ENCODE measurements around the gene JUN. TPM values are rescaled to one million over a fixed set of nuclear protein-coding genes. Genes with fewer than 3 reads are reported as not detected.

JUN gene
- total and polyA plus RNA-seq, 2 of the 13 experiments (the other 11 are each of a cell fraction or from before 2014, with no cell fraction given): 18.2 to 22.3 TPM

DNA sequence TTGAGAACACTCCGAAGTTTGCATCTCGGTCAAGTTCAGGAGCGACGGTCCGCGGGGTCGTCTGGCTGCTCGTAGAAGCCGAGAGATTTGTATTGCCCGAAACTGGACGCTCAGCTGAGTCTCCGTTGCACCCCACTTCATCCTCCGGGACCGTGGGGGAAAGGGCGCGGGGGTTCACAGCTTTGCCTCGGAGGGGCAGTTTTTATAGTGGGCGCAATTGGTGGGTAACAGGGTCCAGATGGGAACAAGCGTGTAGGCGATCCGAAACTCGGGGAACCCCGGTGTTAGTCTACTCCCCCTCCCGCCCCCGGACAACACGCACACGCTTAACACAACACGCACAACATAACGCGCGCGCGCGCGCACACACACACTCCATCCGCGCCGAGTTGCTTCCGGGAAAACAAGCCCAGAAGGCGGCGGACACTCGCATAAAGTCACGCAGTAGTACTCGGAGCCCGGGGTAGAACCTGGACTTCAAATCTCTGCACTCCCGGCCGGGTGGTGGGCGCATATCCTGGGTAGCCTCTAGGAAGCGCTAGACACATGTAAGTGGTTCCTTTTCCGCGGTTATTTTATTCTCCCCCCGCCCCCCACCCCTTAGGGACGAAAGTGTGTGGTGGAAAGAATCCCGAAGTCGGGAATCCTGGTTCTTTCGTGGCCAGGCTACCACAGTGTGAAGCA, 1.1 kb upstream of the JUN start (continued):
- TF ChIP-seq, protein P1, sequence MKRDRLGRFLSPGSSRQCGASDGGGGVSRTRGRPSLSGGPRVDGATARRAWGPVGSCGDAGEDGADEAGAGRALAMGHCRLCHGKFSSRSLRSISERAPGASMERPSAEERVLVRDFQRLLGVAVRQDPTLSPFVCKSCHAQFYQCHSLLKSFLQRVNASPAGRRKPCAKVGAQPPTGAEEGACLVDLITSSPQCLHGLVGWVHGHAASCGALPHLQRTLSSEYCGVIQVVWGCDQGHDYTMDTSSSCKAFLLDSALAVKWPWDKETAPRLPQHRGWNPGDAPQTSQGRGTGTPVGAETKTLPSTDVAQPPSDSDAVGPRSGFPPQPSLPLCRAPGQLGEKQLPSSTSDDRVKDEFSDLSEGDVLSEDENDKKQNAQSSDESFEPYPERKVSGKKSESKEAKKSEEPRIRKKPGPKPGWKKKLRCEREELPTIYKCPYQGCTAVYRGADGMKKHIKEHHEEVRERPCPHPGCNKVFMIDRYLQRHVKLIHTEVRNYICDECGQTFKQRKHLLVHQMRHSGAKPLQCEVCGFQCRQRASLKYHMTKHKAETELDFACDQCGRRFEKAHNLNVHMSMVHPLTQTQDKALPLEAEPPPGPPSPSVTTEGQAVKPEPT (CRISPR knock-in tag; IDR thresholded peaks at IDR 0.05; ENCODE audit: low read depth): peak; percentile 97; the same call in 1 of the 2 replicates
- no peak for TF ChIP-seq DRAP1 (CRISPR knock-in tag; IDR thresholded peaks at IDR 0.05)
- TF ChIP-seq ZNF530 (CRISPR knock-in tag; IDR thresholded peaks at IDR 0.05; ENCODE audit: low read depth): no peak
- TF ChIP-seq BRCA1 (CRISPR knock-in tag; IDR thresholded peaks at IDR 0.05): no peak
- TF ChIP-seq HNRNPL (IDR thresholded peaks at IDR 0.05; ENCODE audit: low read depth, low read length): no peak
- no peak for TF ChIP-seq U2AF2 (IDR thresholded peaks at IDR 0.05; ENCODE audit: low read depth, low read length)
- TF ChIP-seq, protein P2, sequence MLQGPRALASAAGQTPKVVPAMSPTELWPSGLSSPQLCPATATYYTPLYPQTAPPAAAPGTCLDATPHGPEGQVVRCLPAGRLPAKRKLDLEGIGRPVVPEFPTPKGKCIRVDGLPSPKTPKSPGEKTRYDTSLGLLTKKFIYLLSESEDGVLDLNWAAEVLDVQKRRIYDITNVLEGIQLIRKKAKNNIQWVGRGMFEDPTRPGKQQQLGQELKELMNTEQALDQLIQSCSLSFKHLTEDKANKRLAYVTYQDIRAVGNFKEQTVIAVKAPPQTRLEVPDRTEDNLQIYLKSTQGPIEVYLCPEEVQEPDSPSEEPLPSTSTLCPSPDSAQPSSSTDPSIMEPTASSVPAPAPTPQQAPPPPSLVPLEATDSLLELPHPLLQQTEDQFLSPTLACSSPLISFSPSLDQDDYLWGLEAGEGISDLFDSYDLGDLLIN (CRISPR knock-in tag; IDR thresholded peaks at IDR 0.05; ENCODE audit: borderline replicate concordance): no peak
- TF ChIP-seq PAX8 (CRISPR knock-in tag; IDR thresholded peaks at IDR 0.05; ENCODE audit: borderline replicate concordance): no peak
- TF ChIP-seq, protein P3, sequence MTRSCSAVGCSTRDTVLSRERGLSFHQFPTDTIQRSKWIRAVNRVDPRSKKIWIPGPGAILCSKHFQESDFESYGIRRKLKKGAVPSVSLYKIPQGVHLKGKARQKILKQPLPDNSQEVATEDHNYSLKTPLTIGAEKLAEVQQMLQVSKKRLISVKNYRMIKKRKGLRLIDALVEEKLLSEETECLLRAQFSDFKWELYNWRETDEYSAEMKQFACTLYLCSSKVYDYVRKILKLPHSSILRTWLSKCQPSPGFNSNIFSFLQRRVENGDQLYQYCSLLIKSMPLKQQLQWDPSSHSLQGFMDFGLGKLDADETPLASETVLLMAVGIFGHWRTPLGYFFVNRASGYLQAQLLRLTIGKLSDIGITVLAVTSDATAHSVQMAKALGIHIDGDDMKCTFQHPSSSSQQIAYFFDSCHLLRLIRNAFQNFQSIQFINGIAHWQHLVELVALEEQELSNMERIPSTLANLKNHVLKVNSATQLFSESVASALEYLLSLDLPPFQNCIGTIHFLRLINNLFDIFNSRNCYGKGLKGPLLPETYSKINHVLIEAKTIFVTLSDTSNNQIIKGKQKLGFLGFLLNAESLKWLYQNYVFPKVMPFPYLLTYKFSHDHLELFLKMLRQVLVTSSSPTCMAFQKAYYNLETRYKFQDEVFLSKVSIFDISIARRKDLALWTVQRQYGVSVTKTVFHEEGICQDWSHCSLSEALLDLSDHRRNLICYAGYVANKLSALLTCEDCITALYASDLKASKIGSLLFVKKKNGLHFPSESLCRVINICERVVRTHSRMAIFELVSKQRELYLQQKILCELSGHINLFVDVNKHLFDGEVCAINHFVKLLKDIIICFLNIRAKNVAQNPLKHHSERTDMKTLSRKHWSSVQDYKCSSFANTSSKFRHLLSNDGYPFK (CRISPR knock-in tag; IDR thresholded peaks at IDR 0.05; ENCODE audit: borderline replicate concordance): no peak
- TF ChIP-seq PATZ1 (CRISPR knock-in tag; IDR thresholded peaks at IDR 0.05): peak; percentile 91
- no peak for TF ChIP-seq ZNF24 (IDR thresholded peaks at IDR 0.05)
- TF ChIP-seq DMAP1 (CRISPR knock-in tag; IDR thresholded peaks at IDR 0.05): peak; percentile 26; the same call in 1 of the 2 replicates
- TF ChIP-seq SETDB1 (CRISPR knock-in tag; IDR thresholded peaks at IDR 0.05; ENCODE audit: borderline replicate concordance): no peak
- TF ChIP-seq KLF12 (CRISPR knock-in tag; IDR thresholded peaks at IDR 0.05; ENCODE audit: borderline replicate concordance): no peak
- no peak for TF ChIP-seq EZH2 (conservative IDR thresholded peaks at IDR 0.05; ENCODE audit: low read depth, low read length)
- no peak for TF ChIP-seq SP140L (CRISPR knock-in tag; IDR thresholded peaks at IDR 0.05; ENCODE audit: borderline replicate concordance)
- TF ChIP-seq ZNF225 (CRISPR knock-in tag; IDR thresholded peaks at IDR 0.05): no peak
- TF ChIP-seq HCFC1 (IDR thresholded peaks at IDR 0.05; ENCODE audit: low read depth, low read length): no peak
- no peak for TF ChIP-seq SOX5 (CRISPR knock-in tag; IDR thresholded peaks at IDR 0.05; ENCODE audit: borderline replicate concordance)
- peak in 1 of 2 experiments; percentile 45; a peak in 2 of 4 replicates for TF ChIP-seq POLR2A (IDR thresholded peaks at IDR 0.05; ENCODE audit: insufficient read depth in 1 of 2, low read depth in 2 of 2, low read length in 2 of 2)
- no peak for TF ChIP-seq GATAD1 (CRISPR knock-in tag; IDR thresholded peaks at IDR 0.05)
- TF ChIP-seq MAFF (IDR thresholded peaks at IDR 0.05; ENCODE audit: low read depth, low read length): no peak
- TF ChIP-seq, protein P4, sequence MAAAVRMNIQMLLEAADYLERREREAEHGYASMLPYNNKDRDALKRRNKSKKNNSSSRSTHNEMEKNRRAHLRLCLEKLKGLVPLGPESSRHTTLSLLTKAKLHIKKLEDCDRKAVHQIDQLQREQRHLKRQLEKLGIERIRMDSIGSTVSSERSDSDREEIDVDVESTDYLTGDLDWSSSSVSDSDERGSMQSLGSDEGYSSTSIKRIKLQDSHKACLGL (CRISPR knock-in tag; IDR thresholded peaks at IDR 0.05): no peak

Measured in HepG2 (cell line).